ENCODE data around the gene MRI1.
"Not testable (repeated sequence)": the region's sequence is repeated elsewhere in the genome, so short reads cannot be mapped to it uniquely, and the experiment has no call there.

The MRI1 gene

GRCh38 chr19:13764101-13764807 is at the start of gene MRI1:
MRI1 (plus strand) TSS chr19:13764522; CDS start chr19:13764589, 67 bp downstream.
- peak; percentile 48 to 57 for DNase-seq (ENCODE audit: low read depth in 2 of 2)

GRCh38 chr19:13717194-13717643 is 47.1 kb upstream of the MRI1 start:
- no peak for DNase-seq (ENCODE audit: low read depth in 2 of 2)

GRCh38 chr19:13718733-13719132 is 45.6 kb upstream of the MRI1 start:
- DNase-seq (ENCODE audit: low read depth in 2 of 2): no peak

GRCh38 chr19:13722146-13722545 is 42.2 kb upstream of the MRI1 start:
- DNase-seq (ENCODE audit: low read depth in 2 of 2): no peak

DNA sequence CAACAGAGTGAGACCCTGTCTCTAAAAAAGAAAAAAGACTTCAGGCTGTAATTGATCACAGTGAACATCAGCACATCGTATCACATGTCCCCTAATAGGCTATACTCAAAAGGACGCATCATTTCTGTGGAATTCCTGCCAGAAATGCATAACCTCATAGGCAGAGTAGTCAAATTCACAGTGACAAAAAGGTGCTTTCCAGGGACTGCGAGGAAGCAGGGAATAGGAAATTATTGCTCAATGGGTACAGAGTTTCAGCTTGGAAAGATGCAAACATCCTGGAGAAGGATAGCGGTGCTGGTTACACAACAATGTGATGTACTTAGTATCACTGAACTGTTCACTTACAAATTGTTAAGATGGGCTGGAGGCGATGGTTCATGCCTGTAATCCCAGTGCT is 41.1 kb upstream of the MRI1 start:
- no peak for DNase-seq (ENCODE audit: low read depth in 2 of 2)

- no peak for DNase-seq (ENCODE audit: low read depth in 2 of 2)
Observed at GRCh38 chr19:13726323-13726722, 38.0 kb upstream of the MRI1 start.

DNA sequence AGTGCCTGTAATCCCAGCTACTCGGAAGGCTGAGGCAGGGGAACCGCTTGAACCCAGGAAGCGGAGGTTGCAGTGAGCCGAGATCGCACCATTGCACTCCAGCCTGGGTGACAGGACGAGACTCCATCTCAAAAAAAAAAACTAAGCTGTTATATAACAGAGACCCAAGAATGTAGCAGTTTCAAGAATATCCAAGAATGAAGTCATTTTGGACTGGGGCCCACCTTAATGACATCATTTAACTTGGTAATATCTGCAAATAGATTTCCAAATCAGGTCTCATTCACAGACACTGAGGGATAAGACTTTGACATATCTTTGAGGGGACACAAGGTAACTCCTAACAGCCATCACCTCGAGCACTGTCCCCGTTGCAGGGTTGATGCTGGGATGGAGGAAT is 36.5 kb upstream of the MRI1 start:
- DNase-seq (ENCODE audit: low read depth in 2 of 2): no peak

DNA sequence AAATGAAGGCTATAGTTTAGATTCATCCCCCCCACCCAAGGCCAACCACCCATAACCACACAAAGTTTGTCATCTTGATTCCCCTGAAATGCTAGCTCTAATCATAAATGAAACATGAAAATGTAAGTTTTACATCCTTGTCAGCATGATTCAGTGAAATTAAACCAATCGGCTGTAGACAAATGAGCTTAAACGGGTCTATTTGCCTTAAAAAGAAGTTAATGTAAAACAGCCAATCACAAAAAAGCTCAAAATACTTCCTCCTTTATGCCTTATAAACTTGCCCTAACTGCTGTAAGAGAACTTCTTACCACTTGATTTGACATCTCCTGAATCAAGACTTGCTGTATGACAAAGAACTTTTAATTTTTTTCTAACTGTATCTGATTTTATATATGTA is 34.5 kb upstream of the MRI1 start:
- no peak for DNase-seq (ENCODE audit: low read depth in 2 of 2)

GRCh38 chr19:13731147-13731964 is 33.0 kb upstream of the MRI1 start:
- DNase-seq (ENCODE audit: low read depth in 2 of 2): peak; percentile 83 to 91

- DNase-seq (ENCODE audit: low read depth in 2 of 2): no peak
Observed at GRCh38 chr19:13732337-13732736, 32.0 kb upstream of the MRI1 start.

DNA sequence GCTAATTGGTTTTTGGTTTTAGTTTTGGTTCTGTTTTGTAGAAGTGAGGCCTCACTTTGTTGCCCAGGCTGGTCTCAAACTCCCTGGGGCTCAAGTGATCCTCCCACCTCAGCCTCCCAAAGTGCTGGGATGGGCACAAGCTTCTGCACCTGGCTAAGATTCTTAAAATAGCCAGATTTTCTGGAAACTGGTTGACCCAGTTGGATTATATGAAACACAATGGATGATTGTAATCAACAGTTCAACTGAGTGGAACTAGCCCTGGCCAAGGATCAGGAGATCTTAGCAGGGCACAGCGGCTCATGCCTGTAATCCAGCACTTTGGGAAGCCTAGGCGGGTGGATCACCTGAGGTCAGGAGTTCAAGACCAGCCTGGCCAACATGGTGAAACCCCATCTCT is 29.6 kb upstream of the MRI1 start:
- no peak for DNase-seq (ENCODE audit: low read depth in 2 of 2)

DNA sequence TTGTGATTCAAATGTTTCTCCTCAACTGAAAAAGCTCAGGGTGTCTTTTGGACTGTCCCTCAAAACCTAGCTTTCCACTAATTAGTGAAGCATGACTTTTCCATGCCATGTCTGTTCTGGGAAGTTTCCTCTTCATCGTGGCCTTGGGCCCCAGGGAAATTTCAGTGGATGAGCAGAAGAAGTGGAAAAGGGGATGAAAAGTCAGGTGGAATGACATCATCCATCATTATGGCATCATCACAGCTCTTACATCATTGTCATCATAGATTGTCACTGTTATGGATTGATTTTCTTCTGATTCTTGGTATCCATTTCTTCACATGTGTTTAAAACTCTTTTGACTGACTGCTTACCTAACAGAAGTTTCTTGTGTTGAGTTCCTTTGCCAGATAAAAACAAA is 26.2 kb upstream of the MRI1 start:
- DNase-seq (ENCODE audit: low read depth in 2 of 2): no peak

DNA sequence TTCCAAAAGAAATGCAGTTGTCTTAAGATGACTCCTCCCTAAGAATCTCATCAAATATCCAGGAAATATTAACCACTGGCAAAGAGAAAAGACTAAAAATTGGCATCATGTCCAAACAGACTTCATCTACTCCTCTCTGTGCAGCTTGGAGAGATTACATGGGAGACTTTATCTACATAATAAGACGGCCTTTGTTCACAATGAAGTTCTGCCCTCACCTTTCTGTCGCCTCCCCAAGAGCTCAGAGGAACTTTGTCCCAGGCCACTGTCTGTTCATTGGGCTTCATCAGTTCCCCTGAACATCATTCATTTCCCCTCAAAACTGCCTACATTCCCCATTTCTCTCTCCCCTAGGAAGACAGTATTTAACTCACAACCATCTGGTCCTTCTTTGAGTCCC is 22.4 kb upstream of the MRI1 start:
- no peak for DNase-seq (ENCODE audit: low read depth in 2 of 2)

DNA sequence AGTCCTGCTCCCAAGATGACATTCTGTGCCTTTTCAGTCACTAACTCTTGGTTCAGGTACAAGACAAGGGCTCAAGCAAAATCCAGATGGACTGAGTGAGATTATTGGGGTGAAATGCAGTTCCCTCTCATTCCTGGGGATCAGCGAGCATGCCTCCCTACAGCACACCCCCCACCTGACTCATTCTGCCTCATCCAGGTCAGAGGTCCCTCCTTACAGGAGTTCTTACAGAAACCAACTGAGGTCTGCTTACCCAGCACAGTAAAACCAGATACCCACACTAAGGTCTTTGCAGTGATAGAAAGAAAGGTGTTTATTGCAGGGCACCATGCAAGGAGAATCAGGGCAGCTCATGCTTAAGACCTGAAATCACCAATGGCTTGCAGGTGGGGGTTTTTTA is 21.6 kb upstream of the MRI1 start:
- no peak for DNase-seq (ENCODE audit: low read depth in 2 of 2)

DNA sequence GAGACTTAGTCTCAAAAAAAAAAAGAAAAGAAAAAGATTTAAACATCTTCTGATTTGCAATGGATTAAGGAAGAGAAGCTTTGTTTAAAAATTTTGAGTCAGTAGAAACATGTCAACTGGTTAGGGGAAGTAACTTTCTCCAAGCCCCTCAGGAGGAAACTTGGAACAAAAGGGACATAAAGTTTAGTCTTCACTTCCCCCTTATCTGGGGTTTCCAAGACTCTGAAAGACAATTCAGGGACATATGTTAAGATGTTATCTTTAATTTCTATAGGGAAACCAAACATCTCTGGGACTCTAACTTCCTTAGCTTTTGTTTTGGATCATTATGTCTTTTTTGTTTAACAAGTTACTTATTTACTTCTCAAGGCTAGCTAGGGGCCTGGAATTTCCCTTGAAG is 20.1 kb upstream of the MRI1 start:
- DNase-seq (ENCODE audit: low read depth in 2 of 2): no peak

- DNase-seq (ENCODE audit: low read depth in 2 of 2): no peak
Observed at GRCh38 chr19:13747098-13747453, 17.2 kb upstream of the MRI1 start.

DNA sequence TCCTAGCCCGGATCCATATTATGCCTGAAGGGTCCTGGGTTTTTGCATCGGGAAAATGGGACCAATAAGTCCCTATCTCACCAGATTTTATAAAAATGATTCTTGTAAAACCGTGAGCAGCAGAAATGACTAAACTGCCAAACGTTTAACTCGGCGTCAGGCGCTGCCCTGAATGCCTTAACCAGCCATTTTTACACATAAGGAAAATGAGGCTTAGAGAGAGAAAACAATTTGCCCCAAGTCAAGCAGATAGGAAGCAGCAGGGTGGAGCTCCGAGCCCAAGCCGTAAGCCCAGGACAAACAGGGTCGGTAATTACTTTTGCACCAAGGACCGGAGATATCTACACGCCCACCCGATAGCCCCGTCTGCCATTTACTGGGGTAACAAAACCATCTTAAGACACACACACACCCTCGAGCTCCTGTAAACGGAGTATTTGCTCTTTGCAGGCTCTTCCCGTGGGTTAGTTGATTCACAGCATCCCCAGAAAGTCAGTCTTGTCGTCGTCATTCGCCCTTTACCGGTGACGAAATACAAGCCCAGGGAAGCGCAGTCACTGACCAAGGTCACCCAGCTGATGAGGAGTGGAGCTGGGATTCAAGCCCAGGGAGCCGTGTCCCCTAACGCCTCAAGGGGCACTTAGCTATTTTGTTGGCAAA is 16.0 kb upstream of the MRI1 start:
- DNase-seq (ENCODE audit: low read depth in 2 of 2): no peak

- DNase-seq (ENCODE audit: low read depth in 2 of 2): no peak
Observed at GRCh38 chr19:13751436-13751835, 12.9 kb upstream of the MRI1 start.

- not testable (repeated sequence) for DNase-seq (ENCODE audit: low read depth in 2 of 2)
Observed at GRCh38 chr19:13753622-13754021, 10.7 kb upstream of the MRI1 start.

DNA sequence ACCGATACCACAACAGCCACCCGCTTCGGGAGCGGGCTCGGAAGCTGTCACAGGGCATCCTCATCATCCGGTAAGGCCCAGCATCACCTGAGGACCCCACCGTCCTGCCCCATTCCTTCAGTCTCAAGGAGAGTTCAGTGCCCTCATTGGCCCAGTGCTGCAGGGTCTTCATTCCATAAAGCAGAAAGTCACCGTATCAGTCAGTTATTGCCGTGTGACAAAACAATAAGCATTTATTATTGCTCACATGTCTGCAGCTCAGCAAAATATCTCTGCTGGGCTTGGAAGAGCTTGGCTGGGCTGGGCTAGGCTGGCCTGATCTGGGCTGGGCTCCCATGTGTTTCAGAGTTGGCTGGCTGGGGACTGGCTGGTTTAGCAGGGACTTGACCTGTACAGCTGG is 8.1 kb upstream of the MRI1 start:
- DNase-seq (ENCODE audit: low read depth in 2 of 2): no peak

GRCh38 chr19:13757805-13758772 is 6.2 kb upstream of the MRI1 start:
- DNase-seq (ENCODE audit: low read depth in 2 of 2): no peak

DNA sequence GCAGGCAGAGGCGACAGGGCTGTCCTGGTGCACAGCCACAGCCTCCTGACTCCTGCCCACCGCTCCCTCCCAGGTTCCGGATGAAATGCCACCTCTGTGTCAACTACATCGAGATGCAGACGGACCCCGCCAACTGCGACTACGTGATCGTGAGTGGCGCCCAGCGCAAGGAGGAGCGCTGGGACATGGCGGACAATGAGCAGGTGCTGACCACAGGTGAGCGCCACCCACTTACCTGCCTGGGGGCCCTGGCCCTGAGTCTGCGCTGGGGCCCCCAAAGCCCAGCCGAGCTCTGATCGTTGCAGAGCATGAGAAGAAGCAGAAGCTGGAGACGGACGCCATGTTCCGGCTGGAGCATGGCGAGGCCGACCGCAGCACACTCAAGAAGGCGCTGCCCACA is 5.5 kb upstream of the MRI1 start:
- DNase-seq (ENCODE audit: low read depth in 2 of 2): no peak

Measured in stimulated activated CD4-positive, alpha-beta T cell treated with anti-CD3 and anti-CD28 coated beads, Interleukin-12 subunit alpha, Interleukin-12 subunit beta, amount 100 ng/mL, for 24 hours (primary cell).